ENCODE results near the gene ARID3B. TPM values are rescaled to one million over a fixed set of nuclear protein-coding genes. Genes with fewer than 3 reads are reported as not detected.

Gene ARID3B
- total RNA-seq, 1 experiment from 2014 or later, result 101 TPM

DNA sequence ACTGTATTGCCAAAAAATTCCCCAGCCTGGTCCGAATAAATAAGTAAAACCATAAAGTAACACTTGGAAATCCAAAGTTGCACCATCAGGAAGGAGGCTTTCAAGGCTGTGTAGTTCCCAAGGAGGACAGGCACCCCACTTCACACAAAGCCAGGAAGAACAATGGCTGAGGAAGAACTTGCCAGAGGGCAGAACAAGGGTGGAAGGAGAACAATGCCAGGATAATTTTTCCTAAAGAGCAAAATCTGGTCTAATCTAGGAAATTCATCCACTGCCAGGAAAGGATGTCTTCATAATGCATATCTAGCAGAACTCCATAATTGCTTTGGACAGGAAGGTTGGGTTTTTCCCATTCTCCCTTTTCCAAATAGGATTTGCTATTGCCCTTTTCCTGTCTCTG lies 15.7 kb upstream of the ARID3B start:
- H3T11ph ChIP-seq (ENCODE audit: low read length), result no peak overlapping the region
- peaks cover 4% of the 10 kb centered on the region; the same call in 1 of the 2 replicates for H3K4me1 ChIP-seq (ENCODE audit: insufficient read depth, low read length)
- no peak overlapping the region for H2BK20ac ChIP-seq (ENCODE audit: low read depth, low read length, poor library complexity, severe bottlenecking)
- no peak for DNase-seq
- no peak overlapping the region for H4K5ac ChIP-seq (ENCODE audit: insufficient read length, low read depth, low read length)
- no peak overlapping the region for H3K9ac ChIP-seq (ENCODE audit: extremely low read depth, insufficient read length, low read length)
- H2BK5ac ChIP-seq (ENCODE audit: insufficient read length, low read length), result no peak overlapping the region
- H3K79me2 ChIP-seq (ENCODE audit: insufficient read depth, low read length), result no peaks in the 10 kb centered on the region
- Mint-ChIP-seq H3K36me3 (ENCODE audit: insufficient read depth in 1 of 3, low read depth in 3 of 3) (no peaks in the 10 kb centered on the region), H3K27me3 (ENCODE audit: low read depth) (no peaks in the 10 kb centered on the region), H3K27ac (no peak overlapping the region), H3K4me3 (no peak overlapping the region), H3K4me1 (peaks cover 9 to 15% of the 10 kb centered on the region in 2 experiments), H3K9me3 (no peaks in the 10 kb centered on the region)
- H2BK120ac ChIP-seq (ENCODE audit: low read depth, low read length, poor library complexity, severe bottlenecking), result no peak overlapping the region
- H3K23me2 ChIP-seq (ENCODE audit: insufficient read length, low read depth, low read length, poor library complexity, severe bottlenecking), result no peaks in the 10 kb centered on the region
- no peak for TF ChIP-seq CTCF (conservative IDR thresholded peaks at IDR 0.05)
- no peaks in the 10 kb centered on the region for H3K79me1 ChIP-seq (ENCODE audit: insufficient read depth, low read depth, low read length, poor library complexity, severe bottlenecking)
- H3K56ac ChIP-seq (ENCODE audit: insufficient read length, low read depth, low read length), result no peak overlapping the region
- no peak overlapping the region for H3K14ac ChIP-seq (ENCODE audit: insufficient read depth, low read length)
- H3K9me3 ChIP-seq (ENCODE audit: control insufficient read depth, low read depth, low read length), result no peaks in the 10 kb centered on the region
- no peak overlapping the region for H2AFZ ChIP-seq (ENCODE audit: low read length)
- H3K27ac ChIP-seq (ENCODE audit: insufficient read length, low read depth, low read length), result no peak overlapping the region
- H4K8ac ChIP-seq (replicated peaks; ENCODE audit: insufficient read length, low read depth, low read length), result no peak overlapping the region
- H4K91ac ChIP-seq (ENCODE audit: insufficient read length, low read depth, low read length), result no peak overlapping the region
- H2AK5ac ChIP-seq (ENCODE audit: insufficient read length, low read length), result no peak overlapping the region
- no peak overlapping the region for H2BK12ac ChIP-seq (ENCODE audit: insufficient read length, low read depth, low read length)
- no peak overlapping the region for H3K4ac ChIP-seq (ENCODE audit: low read depth, low read length)
- no CpG with 5 or more reads among the region's 1 CpG for WGBS (ENCODE audit: extremely low coverage, insufficient read length, low lambda C conversion rate)
- H3K18ac ChIP-seq (ENCODE audit: insufficient read length, low read depth, low read length), result no peak overlapping the region
- no peak overlapping the region for H3K4me2 ChIP-seq (ENCODE audit: insufficient read depth, insufficient read length, low read length)
- H3K23ac ChIP-seq (ENCODE audit: insufficient read length, low read depth, low read length), result no peak overlapping the region
- H3K27me3 ChIP-seq (ENCODE audit: insufficient read depth, low read length), result no peaks in the 10 kb centered on the region
- no peaks in the 10 kb centered on the region for H4K20me1 ChIP-seq (ENCODE audit: control insufficient read depth, insufficient read depth, insufficient read length)
- no peak overlapping the region for H2BK15ac ChIP-seq (ENCODE audit: low read depth, low read length)
